PC-9 (cell line): ENCODE measurements around the gene MARS1.

ENCODE experiments used
- EZH2 ChIP-seq: fragments of 200-600 bp; sonication (generic); IDR thresholded peaks from 2 replicates; pipeline ENCODE4 v1.8.0; 2017; ENCODE audit warnings: antibody characterized with exemption, low read depth
- TF ChIP-seq, protein P1 (sequence below): fragments of 200-600 bp; sonication (generic); conservative IDR thresholded peaks from 2 replicates; pipeline ENCODE4 v1.6.1; 2017; ENCODE audit warnings: mixed run types, antibody characterized with exemption, mild to moderate bottlenecking, moderate library complexity

DNA sequence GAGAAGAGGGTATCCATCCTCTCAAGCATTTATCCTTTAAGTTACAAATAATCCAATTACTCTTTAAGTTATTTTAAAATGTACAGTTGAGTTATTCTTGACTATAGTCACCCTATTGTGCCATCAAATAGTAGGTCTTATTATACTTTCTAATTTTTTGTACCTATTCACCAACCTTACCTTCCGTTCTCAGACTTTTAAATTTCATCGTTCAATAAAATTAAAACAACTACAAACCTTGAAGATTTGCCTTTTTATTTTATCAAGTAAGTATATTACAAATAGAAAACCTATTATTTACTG, 60.1 kb downstream of the MARS1 start:
- TF ChIP-seq, protein P1, sequence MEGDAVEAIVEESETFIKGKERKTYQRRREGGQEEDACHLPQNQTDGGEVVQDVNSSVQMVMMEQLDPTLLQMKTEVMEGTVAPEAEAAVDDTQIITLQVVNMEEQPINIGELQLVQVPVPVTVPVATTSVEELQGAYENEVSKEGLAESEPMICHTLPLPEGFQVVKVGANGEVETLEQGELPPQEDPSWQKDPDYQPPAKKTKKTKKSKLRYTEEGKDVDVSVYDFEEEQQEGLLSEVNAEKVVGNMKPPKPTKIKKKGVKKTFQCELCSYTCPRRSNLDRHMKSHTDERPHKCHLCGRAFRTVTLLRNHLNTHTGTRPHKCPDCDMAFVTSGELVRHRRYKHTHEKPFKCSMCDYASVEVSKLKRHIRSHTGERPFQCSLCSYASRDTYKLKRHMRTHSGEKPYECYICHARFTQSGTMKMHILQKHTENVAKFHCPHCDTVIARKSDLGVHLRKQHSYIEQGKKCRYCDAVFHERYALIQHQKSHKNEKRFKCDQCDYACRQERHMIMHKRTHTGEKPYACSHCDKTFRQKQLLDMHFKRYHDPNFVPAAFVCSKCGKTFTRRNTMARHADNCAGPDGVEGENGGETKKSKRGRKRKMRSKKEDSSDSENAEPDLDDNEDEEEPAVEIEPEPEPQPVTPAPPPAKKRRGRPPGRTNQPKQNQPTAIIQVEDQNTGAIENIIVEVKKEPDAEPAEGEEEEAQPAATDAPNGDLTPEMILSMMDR: no peak
- TF ChIP-seq EZH2: no peak
